Measurements from ENCODE around the gene PNLDC1. TPM values are rescaled to one million over a fixed set of nuclear protein-coding genes. Genes with fewer than 3 reads are reported as not detected.

The PNLDC1 gene
- total RNA-seq, 3 donors from 2014 or later (not counting 1 experiment from before 2014, with no cell fraction given) = 0.19 TPM; not detected in 2

- no peak for TF ChIP-seq CTCF (IDR thresholded peaks at IDR 0.05)
- Histone ChIP-seq H3K27ac (ENCODE audit: low read length) (no peak overlapping the region), H3K4me3 (ENCODE audit: low read length) (no peak overlapping the region), H3K36me3 (ENCODE audit: control insufficient read depth, insufficient read depth, low read length) (no peaks in the 10 kb centered on the region), H3K27me3 (ENCODE audit: control insufficient read depth, insufficient read depth, low read length) (no peaks in the 10 kb centered on the region), H3K9me3 (ENCODE audit: control insufficient read depth, insufficient read depth, low read length) (peaks cover 3% of the 10 kb centered on the region), H3K4me1 (ENCODE audit: control insufficient read depth, insufficient read depth, low read length) (peaks cover 6% of the 10 kb centered on the region)
- H3K36me3 Mint-ChIP-seq = peaks cover 13% of the 10 kb centered on the region
- no peak overlapping the region for H3K4me3 Mint-ChIP-seq
- peaks cover 0 to 3% of the 10 kb centered on the region in 2 donors for H3K9me3 Mint-ChIP-seq
- ATAC-seq (peak in 1 of 3 donors; percentile 50), DNase-seq (peak in 1 of 2 donors; percentile 55)
- WGBS (ENCODE audit: insufficient coverage) = 67% methylated on average over 4 of the region's 6 CpGs
- no peaks in the 10 kb centered on the region for H3K4me1 Mint-ChIP-seq
- H3K27me3 Mint-ChIP-seq (ENCODE audit: low read depth in 2 of 2) = peaks cover 15 to 26% of the 10 kb centered on the region in 2 donors
- no peak overlapping the region for H3K27ac Mint-ChIP-seq
- intact Hi-C loops (cut with micrococcal nuclease) = loop anchor here (10.0 kb wide), 1 partner anchor 158 kb away; the partner anchor contains the start of gene SOD2
Observed at GRCh38 chr6:159852877-159853276, 52.8 kb downstream of the PNLDC1 start.

GRCh38 chr6:159853754-159854153 is 53.7 kb downstream of the PNLDC1 start:
- no peak overlapping the region for H3K27ac Mint-ChIP-seq
- H3K9me3 ChIP-seq (ENCODE audit: control insufficient read depth, insufficient read depth, low read length) = no peaks in the 10 kb centered on the region
- ATAC-seq (no peak), DNase-seq (no peak)
- H3K9me3 Mint-ChIP-seq = peaks cover 0 to 3% of the 10 kb centered on the region in 2 donors
- H3K4me1 Mint-ChIP-seq = no peaks in the 10 kb centered on the region
- no peak for TF ChIP-seq CTCF (IDR thresholded peaks at IDR 0.05)
- no peaks in the 10 kb centered on the region for H3K27me3 ChIP-seq (ENCODE audit: control insufficient read depth, insufficient read depth, low read length)
- peaks cover 17 to 30% of the 10 kb centered on the region in 2 donors for H3K27me3 Mint-ChIP-seq (ENCODE audit: low read depth in 2 of 2)
- H3K4me3 ChIP-seq (ENCODE audit: low read length) = no peak overlapping the region
- H3K4me1 ChIP-seq (ENCODE audit: control insufficient read depth, insufficient read depth, low read length) = peaks cover 6% of the 10 kb centered on the region
- no peaks in the 10 kb centered on the region for H3K36me3 ChIP-seq (ENCODE audit: control insufficient read depth, insufficient read depth, low read length)
- no peak overlapping the region for H3K27ac ChIP-seq (ENCODE audit: low read length)
- no peak overlapping the region for H3K4me3 Mint-ChIP-seq
- intact Hi-C loops (cut with micrococcal nuclease) = loop anchor here (10.0 kb wide), 1 partner anchor 159 kb away; the partner anchor contains the start of gene SOD2
- H3K36me3 Mint-ChIP-seq = peaks cover 14% of the 10 kb centered on the region

- no peak for TF ChIP-seq CTCF (IDR thresholded peaks at IDR 0.05)
- Histone ChIP-seq H3K27ac (ENCODE audit: low read length) (no peak overlapping the region), H3K36me3 (ENCODE audit: control insufficient read depth, insufficient read depth, low read length) (no peaks in the 10 kb centered on the region), H3K4me1 (ENCODE audit: control insufficient read depth, insufficient read depth, low read length) (no peaks in the 10 kb centered on the region), H3K27me3 (ENCODE audit: control insufficient read depth, insufficient read depth, low read length) (no peaks in the 10 kb centered on the region), H3K4me3 (ENCODE audit: low read length) (no peak overlapping the region), H3K9me3 (ENCODE audit: control insufficient read depth, insufficient read depth, low read length) (no peaks in the 10 kb centered on the region)
- Mint-ChIP-seq H3K4me3 (no peak overlapping the region), H3K4me1 (no peaks in the 10 kb centered on the region), H3K27ac (no peak overlapping the region), H3K36me3 (peaks cover 14% of the 10 kb centered on the region), H3K9me3 (peaks cover 0 to 3% of the 10 kb centered on the region in 2 donors), H3K27me3 (ENCODE audit: low read depth in 2 of 2) (peaks cover 20 to 30% of the 10 kb centered on the region in 2 donors)
- ATAC-seq (no peak), DNase-seq (no peak)
- 90% methylated on average over 2 of the region's 3 CpGs for WGBS (ENCODE audit: insufficient coverage)
- intact Hi-C loops (cut with micrococcal nuclease) = loop anchor here (10.0 kb wide), 1 partner anchor 160 kb away; the partner anchor contains the start of gene SOD2
Observed at GRCh38 chr6:159854959-159855358, 54.9 kb downstream of the PNLDC1 start.

GRCh38 chr6:159858259-159858658 is 58.2 kb downstream of the PNLDC1 start:
- no peak for TF ChIP-seq CTCF (IDR thresholded peaks at IDR 0.05)
- peaks cover 14% of the 10 kb centered on the region for H3K36me3 Mint-ChIP-seq
- intact Hi-C loops (cut with micrococcal nuclease) = loop anchor here (10.0 kb wide), 1 partner anchor 163 kb away; the partner anchor contains the start of gene SOD2
- Histone ChIP-seq H3K27me3 (ENCODE audit: control insufficient read depth, insufficient read depth, low read length) (peaks cover 2% of the 10 kb centered on the region), H3K27ac (ENCODE audit: low read length) (no peak overlapping the region), H3K36me3 (ENCODE audit: control insufficient read depth, insufficient read depth, low read length) (no peaks in the 10 kb centered on the region), H3K4me3 (ENCODE audit: low read length) (no peak overlapping the region), H3K9me3 (ENCODE audit: control insufficient read depth, insufficient read depth, low read length) (no peaks in the 10 kb centered on the region), H3K4me1 (ENCODE audit: control insufficient read depth, insufficient read depth, low read length) (no peaks in the 10 kb centered on the region)
- H3K4me1 Mint-ChIP-seq = no peaks in the 10 kb centered on the region
- DNase-seq (no peak), ATAC-seq (no peak)
- H3K27ac Mint-ChIP-seq = no peak overlapping the region
- peaks cover 0 to 3% of the 10 kb centered on the region in 2 donors for H3K9me3 Mint-ChIP-seq
- WGBS (ENCODE audit: insufficient coverage) = 86% methylated on average over 1 of the region's 1 CpG
- H3K27me3 Mint-ChIP-seq (ENCODE audit: low read depth in 2 of 2) = peaks cover 31 to 47% of the 10 kb centered on the region in 2 donors
- H3K4me3 Mint-ChIP-seq = no peak overlapping the region

Measured in natural killer cell (primary cell).